HG03103 (cell line): Measurements from ENCODE around the gene BAMBI.
"Not testable (repeated sequence)": the region's sequence is repeated elsewhere in the genome, so short reads cannot be mapped to it uniquely, and the experiment has no call there.

Experiments
- ATAC-seq: cut with Tn5 transposase; IDR thresholded peaks from one replicate; pipeline ENCODE4 v1.9.1; 2021; ENCODE audit warnings: low read depth; ENCODE audit not compliant: unreplicated experiment

The BAMBI gene

DNA sequence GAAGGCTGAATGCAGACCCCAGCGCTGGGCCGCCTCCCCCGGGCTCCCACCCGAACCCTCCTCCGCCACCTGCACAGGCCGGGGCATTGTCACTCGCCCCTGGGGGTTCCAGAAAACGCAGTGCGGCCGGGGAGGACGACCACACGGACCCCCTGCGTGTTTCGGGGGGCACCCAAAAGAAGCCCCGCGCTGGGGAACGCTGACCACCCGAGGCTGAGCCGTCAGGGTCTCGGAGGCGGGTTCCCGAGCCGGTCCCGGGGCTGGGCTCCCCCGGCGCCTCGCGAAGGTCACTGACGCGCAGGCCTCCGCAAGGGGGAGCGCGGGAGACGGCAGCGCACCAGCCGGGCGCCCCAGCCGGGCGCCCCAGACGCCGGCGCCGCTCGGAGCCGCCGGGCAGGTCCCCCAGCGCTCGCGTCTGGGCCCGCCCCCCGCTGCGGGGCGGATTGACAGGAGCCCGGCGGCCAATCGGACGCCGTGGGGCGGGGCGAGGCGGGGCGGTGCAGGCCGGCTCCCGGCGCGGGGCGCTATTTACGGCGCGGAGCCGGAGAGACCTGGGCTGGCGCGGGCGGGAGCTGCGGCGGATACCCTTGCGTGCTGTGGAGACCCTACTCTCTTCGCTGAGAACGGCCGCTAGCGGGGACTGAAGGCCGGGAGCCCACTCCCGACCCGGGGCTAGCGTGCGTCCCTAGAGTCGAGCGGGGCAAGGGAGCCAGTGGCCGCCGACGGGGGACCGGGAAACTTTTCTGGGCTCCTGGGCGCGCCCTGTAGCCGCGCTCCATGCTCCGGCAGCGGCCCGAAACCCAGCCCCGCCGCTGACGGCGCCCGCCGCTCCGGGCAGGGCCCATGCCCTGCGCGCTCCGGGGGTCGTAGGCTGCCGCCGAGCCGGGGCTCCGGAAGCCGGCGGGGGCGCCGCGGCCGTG lies at the start of gene BAMBI:
Gene BAMBI, plus strand, starts transcription at position 554 of the 920 bp plus-strand sequence. CDS start 377 bp downstream, outside the sequence.
- ATAC-seq: peak; percentile 97

DNA sequence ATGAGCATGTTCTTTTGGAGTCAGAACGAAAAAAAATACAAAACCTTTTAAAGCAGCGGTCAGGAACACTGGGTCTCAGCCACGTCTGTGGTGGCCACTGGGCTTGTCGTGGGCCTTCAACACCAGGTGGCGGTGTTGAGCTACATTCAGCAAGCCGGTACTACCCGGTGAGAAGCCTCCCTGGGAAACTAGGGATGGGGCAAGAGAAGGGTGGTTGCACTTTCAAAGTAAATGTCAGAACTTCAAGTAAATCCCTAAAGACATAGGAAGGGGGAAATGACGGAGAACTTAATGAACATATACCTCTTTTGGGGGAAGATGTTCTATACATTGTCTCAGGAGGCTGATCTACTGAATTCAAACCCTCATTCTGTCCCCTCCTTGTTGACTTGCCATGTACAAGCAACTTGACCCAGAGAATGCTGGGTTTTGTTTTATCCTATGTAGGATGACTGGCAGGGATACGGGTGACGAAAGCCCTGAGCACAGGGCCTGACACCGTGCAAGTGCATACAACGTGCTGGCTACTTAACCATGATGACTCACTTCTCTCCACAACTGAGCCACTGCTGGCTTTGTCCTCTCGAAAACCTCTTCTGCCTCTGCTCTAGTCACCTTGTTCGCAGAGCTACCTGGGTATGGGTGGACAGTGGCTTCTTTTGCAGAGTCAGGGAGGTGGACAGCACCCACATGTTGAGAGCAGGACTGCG lies 49.0 kb upstream of the BAMBI start:
- peak; percentile 69 for ATAC-seq

DNA sequence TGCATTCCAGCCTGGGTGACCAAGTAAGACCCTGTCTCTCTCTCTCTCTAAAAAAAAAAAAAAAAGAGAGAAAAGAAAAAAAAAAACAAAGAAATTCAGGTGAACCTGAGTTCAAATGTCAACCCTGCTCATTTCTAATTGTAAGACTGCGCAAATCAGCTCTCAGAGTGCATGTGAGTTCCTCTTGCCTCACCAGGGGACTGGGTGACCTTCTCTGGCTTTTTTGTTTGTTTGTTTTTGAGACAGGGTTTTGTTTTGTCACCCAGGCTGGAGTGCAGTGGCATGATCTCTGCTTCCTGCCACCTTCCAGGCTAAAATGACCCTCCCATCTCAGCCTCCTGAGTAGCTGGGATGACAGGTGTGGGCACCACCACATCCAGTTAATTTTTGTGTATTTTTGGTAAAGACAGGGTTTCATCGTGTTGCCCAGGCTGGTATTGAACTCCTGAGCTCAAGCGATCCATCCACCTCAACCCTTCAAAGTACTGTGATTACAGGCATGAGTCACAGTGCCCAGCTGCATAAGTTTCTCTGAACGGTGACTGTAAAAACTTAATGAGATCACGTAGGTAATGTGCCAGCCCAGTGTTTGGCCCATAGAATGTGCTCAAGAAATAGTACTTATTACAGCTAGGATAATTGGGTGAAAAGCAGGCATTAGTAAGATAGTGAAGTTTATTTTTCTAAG lies 45.3 kb upstream of the BAMBI start:
- ATAC-seq: no peak

DNA sequence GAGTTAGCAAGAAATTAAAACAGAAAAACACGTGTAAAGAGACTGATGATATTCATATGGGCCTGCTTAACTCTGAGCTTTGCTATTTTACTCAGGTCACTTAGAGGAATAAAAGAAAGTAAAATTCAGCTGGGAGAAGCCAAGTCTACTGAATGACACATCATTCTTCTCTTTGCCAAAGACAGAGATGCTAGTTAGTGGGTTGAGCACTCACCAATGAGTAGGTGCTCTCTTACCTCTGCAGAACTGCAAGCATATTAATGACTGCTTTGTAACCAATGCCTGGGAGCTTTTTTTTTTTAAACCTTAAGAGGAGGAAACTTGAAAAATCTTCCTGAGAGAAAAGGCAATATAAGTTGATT lies 44.8 kb upstream of the BAMBI start:
- no peak for ATAC-seq

- ATAC-seq: no peak
These were observed 43.6 kb upstream of the BAMBI start for GRCh38 chr10:28633750-28634149.

- ATAC-seq: no peak
These were observed 40.0 kb upstream of the BAMBI start for GRCh38 chr10:28637346-28637745.

DNA sequence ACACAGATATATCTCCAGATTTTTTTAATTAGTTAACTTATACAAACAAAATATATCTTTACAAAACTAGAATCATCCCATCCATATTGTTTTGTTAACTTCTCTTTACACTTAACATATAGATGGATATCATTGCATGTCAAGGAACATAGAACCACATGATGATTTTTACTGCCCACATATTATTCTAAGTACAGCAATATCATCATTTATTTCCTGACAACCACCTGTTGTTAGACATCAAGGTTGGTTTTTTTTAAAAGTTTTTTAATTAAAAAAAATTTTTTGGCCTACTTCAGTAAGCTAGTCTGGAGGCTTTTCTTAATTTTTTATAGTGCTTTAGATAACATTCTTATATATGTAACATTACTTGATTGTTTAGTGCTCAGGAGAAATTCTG lies 38.9 kb upstream of the BAMBI start:
- ATAC-seq: no peak

DNA sequence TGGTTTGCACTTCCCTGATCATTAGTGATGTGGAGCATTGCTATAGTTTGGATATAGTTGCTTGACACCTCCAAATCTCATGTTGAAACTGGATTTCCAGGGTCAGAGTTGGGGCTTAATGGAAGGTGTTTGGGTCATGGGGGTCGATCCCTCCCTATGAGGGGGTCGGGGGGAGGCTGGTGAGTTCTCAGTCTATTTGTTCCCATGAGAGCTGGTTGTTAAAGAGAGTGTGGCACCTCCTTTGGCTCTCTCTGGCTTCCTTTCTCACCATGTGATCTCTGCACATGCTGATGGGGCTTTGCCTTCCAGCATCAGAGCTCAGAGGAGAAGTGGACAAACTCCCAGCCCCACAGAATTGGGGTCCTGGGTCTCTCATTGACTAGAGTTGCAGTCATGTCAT lies 36.8 kb upstream of the BAMBI start:
- ATAC-seq: no peak

DNA sequence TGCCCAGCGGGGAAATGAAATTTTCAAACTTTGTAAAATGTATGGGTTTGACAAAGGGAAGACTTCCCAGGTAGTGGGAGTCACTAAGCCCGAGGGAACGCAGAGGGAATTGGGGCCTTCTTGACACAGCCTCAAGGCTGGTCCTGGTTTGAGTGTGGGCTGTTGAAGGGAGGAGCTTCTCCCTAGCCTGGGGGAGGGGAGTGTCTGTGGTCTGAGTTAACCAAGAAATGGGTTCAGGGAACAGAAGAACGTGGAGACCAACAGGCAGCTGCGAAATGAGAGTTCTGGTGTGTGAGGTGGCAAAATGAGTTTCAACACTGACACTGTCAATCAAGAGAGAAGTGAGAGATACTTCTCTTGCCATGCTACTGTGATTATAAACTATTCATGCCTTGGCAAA lies 32.7 kb upstream of the BAMBI start:
- no peak for ATAC-seq

DNA sequence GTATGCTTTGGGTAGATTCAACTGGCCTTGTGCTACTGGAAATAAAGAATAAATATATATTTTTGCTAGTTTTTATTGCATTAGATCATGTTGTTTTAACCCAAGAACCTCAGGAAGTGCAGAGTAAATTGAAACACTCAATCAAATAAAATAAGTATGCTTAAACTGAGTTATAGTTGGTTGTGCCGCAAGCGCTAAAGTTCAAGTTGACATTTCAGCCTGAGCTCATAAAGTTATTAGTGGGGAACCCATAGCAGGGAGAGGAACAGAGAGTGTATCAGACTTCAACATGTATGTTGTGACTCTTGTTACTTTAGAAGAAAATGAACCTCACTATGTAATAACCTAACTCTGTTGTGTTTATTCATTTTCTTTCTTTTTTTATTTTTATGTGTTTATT lies 25.2 kb upstream of the BAMBI start:
- ATAC-seq: no peak

DNA sequence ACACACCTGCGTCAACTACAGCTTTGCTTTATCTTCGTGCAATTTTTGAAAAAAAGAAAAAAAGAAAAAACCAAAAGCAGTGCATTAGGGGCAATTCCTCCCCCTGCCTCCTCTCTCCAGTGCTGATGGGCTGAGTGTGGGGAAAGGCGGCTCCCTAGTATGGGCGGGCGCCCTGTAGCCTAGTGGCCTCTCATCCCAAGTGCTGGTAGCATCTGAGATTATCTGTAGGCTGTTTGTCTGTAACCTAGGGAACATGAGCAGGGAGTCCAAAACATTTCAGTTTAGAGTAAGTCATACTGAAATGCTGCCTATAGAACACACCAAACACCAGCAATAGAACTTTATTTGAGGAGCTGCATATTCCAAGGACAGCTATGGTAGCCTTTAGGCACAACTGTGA lies 24.6 kb upstream of the BAMBI start:
- no peak for ATAC-seq

DNA sequence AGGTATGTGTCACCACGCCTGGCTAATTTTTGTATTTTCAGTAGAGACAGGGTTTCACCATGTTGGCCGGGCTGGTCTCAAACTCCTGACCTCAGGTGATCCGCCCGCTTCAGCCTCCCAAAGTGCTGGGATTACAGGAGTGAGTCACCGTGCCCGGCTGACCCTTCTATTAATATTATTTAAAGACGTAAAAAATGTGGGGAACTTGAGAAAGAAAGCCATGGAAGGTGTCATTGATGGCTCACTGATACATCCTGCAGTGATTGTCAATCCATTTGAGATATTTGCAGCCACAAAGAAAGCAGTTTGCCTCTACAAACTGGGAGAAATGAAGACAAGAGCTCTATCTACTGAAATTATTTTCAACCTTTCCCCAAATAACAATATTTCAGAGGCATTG lies 18.5 kb upstream of the BAMBI start:
- not testable (repeated sequence) for ATAC-seq

GRCh38 chr10:28661035-28661434 lies 16.3 kb upstream of the BAMBI start:
- ATAC-seq: no peak

GRCh38 chr10:28663576-28664368 lies 13.5 kb upstream of the BAMBI start:
- ATAC-seq: no peak

DNA sequence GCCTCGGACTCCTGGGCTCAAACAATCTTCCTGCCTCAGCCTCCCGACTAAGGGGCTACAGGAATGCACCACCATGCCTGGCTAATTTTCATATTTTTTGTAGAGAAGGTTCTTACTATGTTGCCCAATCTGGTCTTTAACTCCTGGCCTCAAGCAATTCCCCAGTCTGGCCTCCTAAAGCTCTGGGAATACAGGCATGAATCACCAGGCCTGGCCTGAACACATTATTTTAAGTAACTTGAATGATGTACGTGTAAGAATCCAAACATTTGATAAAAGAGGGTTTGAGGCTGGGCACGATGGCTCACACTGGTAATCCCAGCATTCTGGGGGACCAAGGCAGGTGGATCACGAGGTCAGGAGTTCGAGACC lies 13.0 kb upstream of the BAMBI start:
- no peak for ATAC-seq

DNA sequence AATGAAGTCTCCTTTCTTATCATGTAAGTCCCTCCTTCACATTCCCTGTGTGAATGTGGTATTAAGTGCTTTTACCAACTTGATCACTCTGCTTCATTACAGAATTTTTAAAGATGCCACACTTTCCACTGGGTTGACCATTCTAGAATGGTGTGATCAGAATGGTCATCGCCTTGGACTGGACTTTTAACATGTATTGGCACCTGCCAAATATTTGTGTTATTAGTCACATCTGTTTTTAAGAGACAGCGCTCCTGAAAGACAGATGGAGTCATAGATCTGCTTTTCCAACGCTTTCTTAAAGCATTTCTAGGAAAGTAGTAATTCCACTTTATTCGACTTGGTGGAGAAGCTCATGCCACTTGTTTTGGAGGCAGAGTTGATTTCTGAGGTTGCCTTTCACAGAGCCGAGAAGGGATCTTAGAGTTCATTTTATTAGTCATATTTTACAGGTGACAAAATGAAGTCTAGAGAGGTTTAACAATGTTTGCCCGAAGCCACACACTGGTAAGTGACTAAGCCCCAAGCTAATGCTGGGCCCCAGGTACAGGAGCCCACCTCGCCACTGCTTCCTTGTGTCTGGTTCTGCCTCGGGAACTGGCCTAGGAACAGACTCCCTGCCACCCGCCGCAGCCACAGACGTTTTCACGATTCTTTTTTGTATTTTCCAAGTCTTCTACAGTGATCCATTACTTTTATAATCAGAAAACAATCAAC lies 10.4 kb upstream of the BAMBI start:
- ATAC-seq: no peak

DNA sequence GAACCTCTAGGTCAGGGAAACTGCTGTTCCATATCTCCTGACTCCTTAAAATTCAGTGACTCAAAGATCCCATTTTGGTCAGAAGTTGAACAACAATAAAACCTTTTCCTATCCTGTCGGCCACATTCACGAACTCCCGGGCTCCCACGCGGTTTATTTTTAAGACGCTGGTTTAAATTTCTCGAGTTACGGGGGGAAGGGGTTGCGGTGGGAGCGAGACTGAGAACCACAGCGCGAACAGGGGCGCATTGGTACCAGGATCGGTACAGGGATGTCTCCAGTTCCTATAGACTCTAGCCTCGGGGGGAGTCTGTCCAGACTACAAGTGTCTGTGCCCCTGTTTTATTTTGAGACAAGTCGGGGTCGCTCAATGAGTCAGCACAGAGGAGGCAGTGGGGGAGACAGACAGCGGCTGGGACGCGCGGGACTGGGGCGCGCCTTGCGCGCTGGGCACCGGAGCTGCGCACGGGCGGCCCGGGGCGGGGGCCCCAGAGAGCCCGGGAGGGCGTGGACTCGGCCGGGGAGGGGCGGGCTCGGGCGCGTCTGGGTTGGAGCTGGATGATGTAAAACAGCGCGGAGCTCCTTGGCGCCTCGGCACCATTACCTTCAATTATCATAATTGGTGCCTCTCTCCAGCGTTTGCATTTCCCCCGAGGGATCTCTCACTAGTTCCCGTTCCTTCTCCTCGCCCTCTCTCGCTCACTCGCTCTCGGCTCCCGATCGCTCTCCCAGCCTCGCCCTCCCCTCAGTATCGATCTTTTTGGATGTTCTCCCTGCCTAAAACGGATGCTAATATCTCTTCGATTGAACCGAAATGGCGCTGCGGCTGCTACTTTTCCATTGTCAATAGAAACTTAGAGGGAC lies 8.7 kb upstream of the BAMBI start:
- no peak for ATAC-seq

- no peak for ATAC-seq
These were observed 7.8 kb upstream of the BAMBI start for GRCh38 chr10:28669227-28670173.
